CD4-positive, alpha-beta T cell treated with Interferon gamma for 1 hour (primary cell): Measurements from ENCODE around the gene CDADC1.

Experiments
- DNase-seq: peaks from one replicate; pipeline ENCODE4 v3.0.0-alpha.2; 2020

Gene CDADC1

DNA sequence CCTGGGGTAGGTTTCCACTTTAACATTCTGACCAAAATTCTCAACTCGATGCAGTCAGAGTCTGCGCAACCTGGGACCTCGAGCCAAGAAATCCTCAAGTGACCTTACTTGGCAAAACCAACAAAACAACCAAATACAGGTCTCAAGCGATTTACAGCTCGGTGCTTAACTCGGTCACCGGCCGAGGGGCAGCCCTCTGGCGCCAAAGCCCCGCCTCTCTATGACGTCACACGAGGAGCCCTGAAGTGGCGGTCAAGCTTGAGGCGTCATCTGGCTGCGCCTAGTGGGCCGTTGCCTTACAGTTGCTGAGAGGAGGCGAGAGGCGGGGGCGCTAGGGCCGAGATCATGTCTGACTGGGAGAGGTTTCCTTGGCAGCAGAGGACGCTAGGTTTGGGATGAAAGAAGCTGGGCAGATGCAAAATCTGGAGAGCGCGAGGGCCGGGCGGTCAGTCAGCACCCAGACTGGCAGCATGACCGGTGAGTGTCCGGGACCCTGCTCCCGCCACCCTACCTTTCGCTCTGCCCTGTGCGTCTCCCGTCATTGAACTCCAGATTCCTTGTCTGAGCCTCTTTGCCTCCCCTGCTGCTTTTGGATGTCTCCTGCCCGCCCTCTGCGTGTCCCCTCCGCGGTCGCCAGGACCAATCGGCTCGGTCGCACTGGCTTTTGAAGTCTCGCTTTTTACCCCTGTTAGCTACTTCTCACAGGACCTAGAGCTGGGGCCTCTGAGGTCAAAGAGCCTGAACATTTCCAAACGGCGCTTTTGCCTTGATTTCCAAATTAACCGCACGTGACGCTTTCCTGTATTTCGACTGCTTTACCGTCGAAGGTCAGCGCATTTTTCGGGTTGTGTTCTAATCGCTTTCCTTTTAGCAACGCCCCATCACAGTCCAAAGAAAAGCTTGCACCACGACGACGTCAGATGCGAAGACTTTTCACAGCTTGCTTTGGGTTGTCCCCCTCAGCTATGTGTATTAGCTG, at the start of gene CDADC1:
TSS of gene CDADC1 (plus strand) at position 283 of the 979 bp plus-strand sequence. CDS start at position 396, 113 bp downstream.
- peak; percentile 93 for DNase-seq

DNA sequence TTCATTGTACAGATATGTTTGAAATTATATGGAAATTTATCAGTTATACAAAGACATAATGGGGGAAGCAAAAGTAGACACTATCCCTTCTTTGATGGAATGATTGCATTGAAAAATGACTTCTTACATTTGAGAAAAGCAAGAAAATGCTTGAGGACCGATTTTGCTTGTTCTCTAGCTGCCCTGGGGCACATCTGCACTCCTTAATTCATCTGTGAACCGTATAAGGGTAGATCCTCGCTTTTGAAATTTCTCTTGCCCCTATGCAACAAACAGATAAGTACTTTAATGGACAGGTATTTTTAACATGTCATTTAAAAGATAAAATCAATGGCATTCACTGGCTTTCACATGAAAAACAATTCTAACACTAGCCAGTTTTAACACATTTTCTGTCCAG, 41.1 kb upstream of the CDADC1 start:
- DNase-seq: no peak

DNA sequence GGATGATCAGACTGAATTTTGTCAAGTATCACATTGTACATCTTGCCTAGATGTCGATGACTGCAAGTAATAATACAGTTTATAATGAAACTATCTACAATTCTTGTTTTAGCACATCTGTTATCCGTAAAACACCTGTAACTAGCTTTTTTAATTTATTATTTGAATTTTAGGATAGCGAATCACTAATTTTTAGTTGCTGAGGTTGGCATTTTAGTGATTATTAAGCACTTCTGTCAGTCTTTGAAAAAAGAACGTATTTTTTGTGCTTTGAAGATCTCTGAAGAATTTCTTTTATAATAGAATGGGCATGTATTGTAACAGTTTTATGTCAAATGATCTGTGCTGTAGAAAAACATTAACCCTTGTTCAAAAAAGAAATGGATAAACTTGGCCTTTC, 39.1 kb upstream of the CDADC1 start:
- DNase-seq: no peak

DNA sequence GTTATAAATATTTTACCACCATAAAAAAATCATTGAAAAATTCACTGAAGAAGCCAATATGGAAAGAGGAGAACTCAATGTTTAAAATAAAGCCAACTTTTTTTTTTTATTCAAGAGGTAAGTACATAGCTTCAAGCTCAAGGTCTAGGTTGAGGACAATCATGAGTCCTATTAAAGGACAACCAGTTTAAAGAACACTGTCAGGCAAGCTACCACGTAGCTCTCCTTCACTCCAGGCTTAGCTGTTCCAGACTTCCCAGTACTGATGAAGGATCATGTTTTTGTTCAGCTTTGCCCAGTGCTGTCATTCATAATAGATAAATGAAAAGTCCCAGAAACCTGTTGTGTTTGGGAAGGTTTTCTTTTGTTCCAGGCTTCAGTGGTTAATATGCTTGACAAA, 37.6 kb upstream of the CDADC1 start:
- DNase-seq: no peak

DNA sequence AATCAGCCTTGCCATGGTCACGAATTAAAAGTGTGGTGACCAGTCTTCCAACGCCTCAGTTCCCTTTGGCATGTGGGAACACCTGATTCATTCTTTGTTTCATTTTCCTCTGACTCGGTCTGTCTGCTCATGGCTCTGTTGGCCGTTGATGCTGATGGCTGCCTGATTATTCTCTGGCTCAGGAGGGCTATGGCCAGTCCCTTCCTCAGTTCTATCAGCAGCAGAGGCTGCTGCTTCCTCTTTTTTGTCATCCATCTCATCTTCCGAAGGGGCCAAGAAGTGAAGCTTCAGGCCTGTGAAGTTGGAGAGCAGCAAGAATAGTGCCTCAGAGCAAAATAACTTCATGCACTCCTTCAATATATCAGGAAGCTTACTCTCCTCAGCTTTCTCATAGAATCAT, 37.1 kb upstream of the CDADC1 start:
- no peak for DNase-seq

DNA sequence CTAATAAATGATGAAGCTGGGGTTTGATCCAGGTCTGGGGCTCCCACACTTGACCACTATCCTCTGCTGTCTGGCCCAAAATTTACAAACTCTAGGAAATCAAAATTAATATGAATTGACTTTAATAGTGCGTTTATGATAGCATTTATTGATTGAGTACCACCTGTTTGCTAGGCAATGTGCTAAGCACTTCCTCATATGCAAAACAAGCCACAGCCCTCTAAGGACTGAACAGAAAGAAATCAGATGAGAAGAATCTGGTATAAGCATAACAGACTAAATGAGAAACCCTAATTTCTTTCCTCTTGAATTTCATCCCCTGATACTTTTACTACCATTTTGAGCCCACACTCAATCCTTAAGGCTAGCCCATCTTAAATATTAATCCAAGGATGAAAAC, 34.2 kb upstream of the CDADC1 start:
- DNase-seq: no peak

DNA sequence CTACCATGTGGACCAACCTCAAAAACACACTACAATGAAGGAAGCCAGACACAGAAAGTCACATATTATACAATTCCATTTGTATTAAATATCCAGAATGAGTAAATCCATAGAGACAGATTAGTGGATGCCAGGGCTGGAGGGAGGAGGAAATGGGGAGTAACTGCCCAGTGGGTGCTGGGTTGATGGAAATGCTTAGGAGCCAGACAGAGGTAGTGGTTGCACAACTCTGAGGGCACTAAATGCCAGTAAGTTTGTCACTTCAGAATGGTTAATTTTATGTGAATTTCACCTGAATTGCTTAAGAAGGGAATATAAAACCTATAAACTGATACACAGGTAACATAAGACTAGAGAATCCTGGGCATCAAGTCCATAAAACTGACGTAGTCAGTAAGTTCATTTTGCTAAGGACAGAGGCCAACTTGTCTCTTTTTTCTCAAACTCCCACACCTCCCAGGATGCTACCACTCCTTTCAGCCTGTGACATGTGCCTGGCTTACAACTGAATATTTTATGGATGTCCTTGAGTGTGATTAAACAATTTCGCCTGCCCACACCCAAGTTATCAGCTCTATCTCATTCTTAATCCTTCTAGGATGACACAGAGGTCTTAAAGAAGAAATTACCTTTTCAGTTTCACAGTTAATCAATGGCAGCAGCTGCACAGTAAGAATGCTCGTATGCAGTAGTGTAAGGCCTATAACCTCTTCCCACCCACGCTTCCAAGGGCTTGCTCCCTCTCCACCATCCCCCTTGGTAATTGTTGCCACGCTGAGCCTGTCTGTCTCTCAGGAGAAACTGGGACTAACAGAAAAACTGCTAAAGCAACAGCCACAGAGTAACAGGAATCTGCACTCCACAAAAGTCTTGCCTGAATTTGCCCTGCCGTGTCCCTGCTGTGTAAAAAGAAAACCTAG, 33.5 kb upstream of the CDADC1 start:
- DNase-seq: no peak

DNA sequence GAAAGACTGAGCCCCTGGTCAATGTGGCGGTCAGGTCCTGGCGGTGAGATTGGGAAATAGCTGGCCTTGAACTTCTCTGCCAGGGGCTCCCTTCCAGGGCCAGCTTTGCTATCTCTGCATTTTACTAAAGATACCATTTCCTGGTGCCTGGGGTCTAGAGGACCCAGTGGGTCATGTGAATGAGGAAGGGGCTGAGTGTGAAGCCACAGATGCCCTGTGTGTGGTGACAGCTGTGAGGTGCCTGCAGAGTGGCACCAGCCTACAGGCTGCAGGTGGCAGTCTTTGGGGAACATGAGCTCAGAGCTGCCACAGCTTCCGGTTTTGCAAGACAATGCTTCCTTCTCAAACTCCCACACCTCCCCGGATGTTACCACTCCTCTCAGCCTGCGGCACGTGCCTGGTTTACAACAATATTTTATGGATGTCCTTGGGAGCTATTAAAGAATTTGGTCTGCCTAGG, 32.8 kb upstream of the CDADC1 start:
- DNase-seq: peak; percentile 64

DNA sequence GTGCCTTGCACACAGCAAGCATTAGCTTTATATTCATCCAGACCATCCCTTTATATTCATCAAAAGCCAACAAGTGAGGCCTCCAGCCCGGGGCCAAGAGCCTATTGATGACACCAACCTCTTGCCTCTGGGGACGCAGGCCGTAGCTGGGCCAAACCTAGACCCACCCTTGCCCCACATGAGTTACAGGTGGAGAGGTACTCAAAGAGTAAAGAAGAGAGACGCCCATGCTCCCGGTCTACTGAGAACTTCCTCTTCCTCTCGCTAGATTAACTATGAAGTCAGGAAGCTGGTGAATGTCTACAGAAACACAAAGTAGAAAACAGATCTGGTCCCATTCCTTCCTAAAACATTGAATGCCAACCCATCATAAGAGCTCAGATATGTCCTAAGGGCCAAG, 31.4 kb upstream of the CDADC1 start:
- DNase-seq: no peak

DNA sequence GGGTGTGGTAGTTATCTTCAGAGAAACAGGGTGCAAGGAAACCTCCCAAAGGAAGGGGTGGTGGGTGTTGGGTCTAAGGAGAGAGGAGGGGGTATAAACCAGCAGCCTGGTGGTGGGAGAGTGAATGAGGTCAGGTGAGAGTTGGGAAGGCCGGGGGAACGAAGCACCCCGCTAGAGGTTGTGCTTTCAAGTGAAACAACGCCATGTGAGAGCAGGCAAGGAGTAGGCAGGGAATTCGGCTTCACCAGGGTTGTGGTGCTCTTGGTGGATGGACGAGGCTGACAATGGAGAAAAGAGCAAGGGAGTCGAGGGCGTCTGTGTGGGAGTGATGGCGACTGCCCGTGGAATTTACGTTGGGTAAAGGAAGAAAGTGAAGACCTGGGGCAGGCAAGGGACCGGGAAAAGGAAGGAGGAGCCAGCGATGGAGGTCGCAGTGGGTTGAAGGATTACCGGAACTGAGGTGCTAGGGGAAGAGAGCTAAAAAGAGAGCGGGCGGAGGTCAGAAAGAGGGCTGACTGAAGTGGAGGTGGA, 29.7 kb upstream of the CDADC1 start:
- no peak for DNase-seq

DNA sequence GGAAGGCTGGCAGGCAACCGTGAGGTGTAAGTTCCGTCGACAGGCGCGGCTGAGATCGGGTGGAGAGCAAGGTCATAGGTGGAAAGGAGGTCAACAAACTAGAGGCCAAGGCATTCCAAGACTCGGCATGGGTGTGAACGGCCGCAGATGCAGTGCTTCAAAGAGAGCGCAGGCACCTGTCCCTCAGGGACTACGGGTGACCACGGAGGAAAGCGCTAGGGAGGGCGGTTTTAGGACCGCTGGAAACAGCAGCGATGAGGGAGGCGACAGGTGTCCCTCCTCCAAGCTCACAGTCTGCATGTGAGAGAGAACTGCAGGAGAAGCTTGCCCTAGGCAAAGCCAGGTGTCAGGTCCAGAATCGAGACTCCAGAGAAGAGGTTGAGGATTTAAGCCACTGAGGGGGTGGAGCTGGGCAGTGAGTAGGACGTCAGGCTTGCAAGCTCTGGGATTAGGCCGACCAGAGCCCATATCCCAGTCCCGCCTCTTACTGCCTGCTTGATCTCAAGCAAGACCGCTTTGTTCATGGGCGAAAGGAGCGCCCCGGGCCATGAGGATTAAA, 29.2 kb upstream of the CDADC1 start:
- no peak for DNase-seq

DNA sequence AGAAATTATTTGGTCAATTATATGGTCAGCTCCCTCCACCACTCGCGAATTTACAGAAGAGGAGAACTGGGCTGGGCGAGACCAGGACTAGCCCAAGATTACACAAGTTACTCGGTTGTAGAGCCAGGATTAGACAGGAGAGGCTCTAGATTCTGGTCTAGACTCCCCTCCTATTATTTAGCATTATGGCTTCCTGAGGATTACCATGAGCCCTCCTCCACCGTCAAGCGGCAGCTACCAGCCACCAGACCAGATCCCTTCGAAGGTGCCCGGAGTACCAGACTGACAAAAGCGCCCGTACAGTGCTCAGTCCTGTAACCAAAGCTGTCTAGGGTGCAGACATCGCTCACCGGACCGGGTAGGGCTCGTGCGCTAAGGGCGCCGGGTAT, 28.1 kb upstream of the CDADC1 start:
- no peak for DNase-seq

DNA sequence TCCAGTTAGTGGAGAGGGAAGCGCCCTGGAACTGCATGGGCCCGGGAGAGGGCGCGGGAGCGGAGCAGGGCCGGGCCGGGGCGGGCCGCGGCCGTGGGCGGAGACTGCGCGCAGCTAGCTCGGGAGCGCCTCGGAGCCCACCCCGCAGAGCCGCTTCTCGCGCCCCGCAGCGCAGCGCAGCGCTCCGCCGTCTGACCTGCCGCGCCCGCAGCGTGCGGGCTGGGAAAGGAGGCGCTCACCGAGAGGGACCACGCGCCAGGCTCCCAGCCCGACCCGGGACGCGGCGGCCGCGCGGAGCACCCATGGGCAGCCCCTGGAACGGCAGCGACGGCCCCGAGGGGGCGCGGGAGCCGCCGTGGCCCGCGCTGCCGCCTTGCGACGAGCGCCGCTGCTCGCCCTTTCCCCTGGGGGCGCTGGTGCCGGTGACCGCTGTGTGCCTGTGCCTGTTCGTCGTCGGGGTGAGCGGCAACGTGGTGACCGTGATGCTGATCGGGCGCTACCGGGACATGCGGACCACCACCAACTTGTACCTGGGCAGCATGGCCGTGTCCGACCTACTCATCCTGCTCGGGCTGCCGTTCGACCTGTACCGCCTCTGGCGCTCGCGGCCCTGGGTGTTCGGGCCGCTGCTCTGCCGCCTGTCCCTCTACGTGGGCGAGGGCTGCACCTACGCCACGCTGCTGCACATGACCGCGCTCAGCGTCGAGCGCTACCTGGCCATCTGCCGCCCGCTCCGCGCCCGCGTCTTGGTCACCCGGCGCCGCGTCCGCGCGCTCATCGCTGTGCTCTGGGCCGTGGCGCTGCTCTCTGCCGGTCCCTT, 27.5 kb upstream of the CDADC1 start, which contains the start of gene MLNR:
TSS of gene MLNR (plus strand) at position 303 of the 820 bp plus-strand sequence. CDS start at position 303, 0 bp downstream.
- peak; percentile 28 for DNase-seq

DNA sequence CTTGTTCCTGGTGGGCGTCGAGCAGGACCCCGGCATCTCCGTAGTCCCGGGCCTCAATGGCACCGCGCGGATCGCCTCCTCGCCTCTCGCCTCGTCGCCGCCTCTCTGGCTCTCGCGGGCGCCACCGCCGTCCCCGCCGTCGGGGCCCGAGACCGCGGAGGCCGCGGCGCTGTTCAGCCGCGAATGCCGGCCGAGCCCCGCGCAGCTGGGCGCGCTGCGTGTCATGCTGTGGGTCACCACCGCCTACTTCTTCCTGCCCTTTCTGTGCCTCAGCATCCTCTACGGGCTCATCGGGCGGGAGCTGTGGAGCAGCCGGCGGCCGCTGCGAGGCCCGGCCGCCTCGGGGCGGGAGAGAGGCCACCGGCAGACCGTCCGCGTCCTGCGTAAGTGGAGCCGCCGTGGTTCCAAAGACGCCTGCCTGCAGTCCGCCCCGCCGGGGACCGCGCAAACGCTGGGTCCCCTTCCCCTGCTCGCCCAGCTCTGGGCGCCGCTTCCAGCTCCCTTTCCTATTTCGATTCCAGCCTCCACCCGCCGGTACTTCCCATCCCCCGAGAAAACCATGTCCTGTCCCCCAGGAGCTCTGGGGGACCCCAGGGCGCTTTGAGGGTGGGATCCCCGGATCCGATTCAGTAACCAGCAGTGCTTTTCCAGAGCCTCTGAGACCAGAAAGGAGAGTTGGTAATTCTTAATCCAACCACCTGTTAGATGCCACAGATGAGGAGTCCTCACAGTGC, 26.7 kb upstream of the CDADC1 start:
- DNase-seq: no peak

DNA sequence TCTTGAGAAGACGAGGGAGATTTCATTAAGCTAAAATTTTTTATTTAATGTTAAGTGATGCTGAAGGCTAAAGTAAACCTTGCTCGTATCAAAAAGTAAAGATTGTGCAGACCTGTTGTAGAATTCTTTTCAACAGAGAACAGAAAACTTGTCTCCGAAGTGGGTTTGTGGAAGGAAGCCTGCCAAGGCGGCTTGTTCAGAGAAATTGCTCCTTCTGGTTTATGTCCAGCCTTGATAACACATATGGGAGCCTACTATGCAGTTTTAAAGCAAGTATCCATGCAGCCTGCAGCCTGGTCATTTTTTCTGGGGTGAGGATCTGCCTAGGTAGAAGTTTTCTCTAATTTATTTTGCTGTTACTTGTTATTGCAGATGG, 26.1 kb upstream of the CDADC1 start:
- DNase-seq: no peak

DNA sequence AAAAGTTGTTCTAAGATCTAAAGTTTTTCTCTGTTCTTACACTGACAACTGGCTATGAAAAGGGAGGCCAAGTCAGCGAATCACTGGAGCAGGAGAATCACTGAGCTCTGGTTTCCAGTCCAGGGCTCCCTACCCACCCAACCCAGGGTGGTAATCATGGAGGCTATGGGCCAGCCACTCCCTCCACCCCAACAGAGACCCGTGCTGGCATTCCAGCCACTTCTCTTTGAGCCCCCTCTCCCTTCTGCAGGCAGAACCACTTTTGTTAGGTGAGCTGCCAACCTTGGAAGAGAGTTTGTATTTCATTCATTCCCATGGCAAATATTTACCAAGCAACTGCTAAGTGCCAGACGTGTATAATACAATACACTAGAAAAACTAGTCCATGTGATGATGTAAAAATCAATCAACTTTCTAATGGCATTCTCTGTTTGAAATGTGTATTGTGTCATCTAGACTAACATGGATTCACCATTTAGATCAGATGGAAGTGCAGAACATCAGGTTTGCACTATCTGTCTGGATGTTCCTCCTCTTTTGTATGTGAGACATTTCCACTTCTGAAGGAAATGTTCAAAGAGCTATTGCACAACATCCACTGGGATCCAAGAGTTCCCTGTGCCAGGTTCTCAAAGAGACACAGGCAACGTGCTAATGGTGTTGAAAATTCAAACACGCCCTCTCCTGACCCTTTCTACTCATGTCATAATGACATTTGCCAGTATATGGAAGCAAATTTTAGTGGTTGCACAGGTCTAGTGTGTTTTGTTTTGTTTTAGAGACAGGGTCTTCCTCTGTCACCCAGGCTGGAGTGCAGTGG, 22.3 kb upstream of the CDADC1 start:
- DNase-seq: no peak

DNA sequence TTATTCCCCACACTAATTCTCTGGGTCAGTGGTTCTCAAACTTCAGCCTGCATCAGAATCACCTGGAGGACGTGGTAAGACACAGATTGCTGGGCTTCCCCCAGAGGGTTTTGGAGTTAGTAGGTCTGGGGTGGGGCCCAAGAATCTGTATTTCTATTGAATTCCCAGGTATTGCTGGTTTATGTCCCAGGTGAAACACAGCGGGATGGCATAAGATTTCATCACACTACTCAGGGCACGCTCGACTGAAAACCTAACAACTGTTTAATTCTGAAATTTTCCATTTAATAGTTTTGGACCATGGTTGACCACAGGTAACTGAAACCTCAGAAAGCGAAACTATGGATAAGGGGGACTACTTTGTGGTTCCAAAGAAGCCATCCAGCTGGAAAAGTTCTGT, 21.1 kb upstream of the CDADC1 start:
- DNase-seq: no peak

DNA sequence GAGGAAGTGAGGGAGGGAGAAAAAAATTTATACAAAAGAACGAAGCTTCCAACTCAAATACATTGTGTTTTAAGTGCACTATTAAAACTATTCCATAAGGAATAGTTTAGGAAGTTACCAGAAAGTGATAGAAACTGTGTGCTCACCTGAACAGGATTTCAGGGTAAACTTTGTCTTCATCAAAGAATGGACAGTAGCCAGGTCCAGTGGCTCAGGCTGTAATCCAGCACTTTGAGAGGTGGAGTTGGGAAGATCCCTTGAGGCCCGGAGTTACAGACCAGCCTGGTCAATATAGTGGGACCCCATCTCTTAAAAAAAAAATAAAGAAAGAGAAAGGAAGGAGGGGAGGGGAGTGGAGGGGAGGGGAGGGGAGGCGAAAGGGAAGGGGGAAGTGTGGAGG, 13.0 kb upstream of the CDADC1 start:
- no peak for DNase-seq

DNA sequence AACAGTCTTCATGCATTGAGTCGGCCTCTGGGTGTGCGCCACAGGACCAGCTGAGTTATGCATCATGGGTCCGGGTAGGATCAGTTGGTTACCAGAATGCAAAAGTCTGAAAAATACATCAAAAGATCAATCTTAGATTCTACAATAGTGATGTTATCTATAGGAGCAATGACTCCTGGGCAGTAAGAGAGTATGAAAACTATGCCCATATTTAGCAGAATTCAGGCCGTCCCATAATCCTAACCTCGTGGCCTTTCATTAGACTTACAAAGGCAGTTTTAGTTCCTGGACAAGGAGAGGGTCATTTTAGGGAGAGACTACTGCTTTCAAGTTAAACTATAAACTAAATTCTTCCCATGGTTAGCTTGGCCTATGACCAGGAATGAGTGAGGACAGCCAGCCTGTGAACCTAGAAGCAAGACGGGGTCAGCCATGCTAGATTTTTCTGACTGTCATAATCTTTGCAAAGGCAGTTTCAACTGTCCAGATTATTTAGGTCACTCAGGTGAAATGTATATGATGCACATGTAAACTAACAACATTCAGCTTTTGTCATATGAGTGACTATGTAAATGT, 11.8 kb upstream of the CDADC1 start:
- DNase-seq: no peak

DNA sequence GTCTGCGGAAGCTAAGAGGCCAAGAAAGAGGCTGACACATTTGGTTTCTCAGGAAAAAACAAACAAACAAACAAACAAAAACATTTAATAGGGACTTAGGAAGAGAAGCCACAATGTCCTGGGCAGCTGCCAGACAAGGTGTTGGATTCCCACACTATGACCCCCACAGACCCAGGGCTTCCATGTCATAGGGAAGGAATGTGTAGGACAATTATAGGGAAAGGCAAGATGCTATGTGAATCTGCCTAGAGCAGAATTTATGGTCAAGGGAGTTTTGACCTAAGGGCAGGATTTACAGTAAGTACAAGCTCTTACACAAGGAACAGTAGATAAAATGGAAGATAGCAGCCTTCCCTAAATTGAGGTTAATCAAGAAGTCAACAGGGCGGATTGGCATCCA, 9.1 kb upstream of the CDADC1 start:
- DNase-seq: no peak
